Stimulated activated CD8-positive, alpha-beta memory T cell treated with anti-CD3 and anti-CD28 coated beads, Interleukin-12 subunit alpha, Interleukin-12 subunit beta, amount 100 ng/mL, for 4 hours (primary cell): Measurements from ENCODE around the gene SLC22A6.

Experiments
- DNase-seq: peaks from one replicate; pipeline ENCODE4 v3.0.0-alpha.2; 2020; ENCODE audit warnings: low read depth

The SLC22A6 gene

GRCh38 chr11:62931499-62932278 is 53.1 kb downstream of the SLC22A6 start:
- DNase-seq: no peak

DNA sequence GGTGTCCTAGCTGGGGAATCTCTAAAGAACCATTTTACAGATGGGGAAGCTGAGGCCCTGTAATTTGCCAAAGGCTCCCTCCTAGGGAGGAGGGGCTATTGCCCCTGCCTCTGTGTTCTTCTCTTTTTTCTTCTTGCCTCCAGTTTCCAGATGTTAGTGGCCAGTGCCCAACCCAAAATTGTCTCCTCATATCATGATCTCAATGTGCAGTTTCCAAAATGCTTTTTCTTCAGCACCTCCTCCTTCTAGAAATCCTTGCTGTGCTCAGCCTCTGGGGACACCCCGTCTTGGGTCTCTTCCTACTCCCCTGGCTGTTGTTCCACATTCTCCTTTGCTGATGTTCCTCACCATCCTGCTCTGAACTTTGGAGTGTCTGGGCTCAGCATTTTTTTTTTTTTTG is 54.1 kb downstream of the SLC22A6 start:
- DNase-seq: no peak

GRCh38 chr11:62930157-62930556 is 54.6 kb downstream of the SLC22A6 start:
- DNase-seq: no peak

DNA sequence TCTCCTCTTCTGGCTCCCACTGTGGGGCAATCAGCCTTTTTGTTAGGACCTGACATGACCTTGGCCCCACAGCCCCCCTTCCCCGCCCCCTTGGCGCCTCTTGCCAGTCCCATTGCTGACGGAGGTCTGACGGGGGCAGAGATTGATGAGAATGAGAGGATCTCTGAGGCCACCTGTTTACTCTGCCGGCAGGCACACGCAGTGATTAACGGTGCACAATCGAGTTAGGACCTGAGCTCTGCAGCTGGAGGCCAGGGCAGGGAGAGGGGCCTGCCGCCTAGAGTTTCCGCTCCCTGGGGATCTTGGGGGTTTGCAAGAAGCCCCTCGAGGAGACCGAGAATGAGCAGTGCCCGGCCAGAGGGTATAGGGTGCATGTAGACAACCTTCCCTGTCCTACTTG is 56.8 kb downstream of the SLC22A6 start:
- DNase-seq: no peak

DNA sequence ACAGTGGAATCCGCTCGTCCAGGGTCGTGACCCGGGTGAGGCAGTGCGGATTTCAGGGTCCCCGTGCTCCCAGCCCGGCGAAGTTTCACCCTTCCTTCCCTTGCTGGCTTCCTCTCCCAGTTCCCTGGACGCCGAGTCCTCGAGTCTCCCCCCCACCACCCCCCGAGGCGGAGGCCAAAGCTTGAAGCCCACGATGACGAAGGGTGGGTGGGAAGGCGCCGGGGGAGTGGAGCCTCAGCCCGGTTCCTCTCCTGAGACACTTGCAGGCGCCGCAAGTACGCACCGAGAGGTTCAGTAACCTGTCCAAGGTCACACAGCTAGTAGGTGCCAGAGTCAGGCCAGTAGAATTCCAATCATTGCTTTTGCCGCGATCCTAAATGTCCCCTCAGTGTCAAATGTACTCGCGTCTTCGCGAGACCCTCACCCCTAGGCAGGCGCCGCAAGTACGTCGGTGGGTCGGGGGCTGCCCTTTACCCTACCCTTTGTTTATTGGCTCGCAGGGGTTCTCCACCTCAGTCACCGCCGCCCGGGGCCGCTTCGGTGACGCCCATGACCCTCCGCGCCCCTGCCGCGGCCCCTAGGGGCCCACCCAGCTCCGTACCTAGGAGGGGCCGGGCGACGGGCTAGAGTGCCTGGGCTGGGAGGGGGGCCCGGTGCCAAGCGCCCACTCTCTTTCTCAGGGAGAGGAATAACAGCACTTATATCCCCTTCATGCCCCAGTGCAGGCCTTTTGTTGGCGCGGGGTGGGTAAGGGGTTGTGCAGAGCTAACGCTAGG is 57.9 kb downstream of the SLC22A6 start:
- no peak for DNase-seq
